NCI-H510A treated with DMSO at 0.1 percent for 48 hours (cell line): Measurements from ENCODE around the gene NAV1.
A peak's percentile ranks its signal among the peaks of the same experiment; 100 is the strongest.
"Not testable (repeated sequence)": the region's sequence is repeated elsewhere in the genome, so short reads cannot be mapped to it uniquely, and the experiment has no call there.

Source experiments
- DNase-seq: peaks from one replicate; lab custom pipeline; 2025; lab: John Stamatoyannopoulos, UW

Gene NAV1

GRCh38 chr1:201544710-201545109 lies 5.8 kb downstream of the NAV1 start:
- no peak for DNase-seq

GRCh38 chr1:201545851-201546492 lies 7.0 kb downstream of the NAV1 start:
- DNase-seq, result peak; percentile 45

- DNase-seq, result not testable (repeated sequence)
These were observed 10.6 kb downstream of the NAV1 start for GRCh38 chr1:201549522-201549921.

- DNase-seq, result no peak
These were observed 12.2 kb downstream of the NAV1 start for GRCh38 chr1:201551096-201551495.

GRCh38 chr1:201551877-201552731 lies 13.2 kb downstream of the NAV1 start:
- DNase-seq, result no peak

GRCh38 chr1:201552941-201553351 lies 14.0 kb downstream of the NAV1 start:
- no peak for DNase-seq

GRCh38 chr1:201553496-201554189 lies 14.7 kb downstream of the NAV1 start:
- no peak for DNase-seq

GRCh38 chr1:201554190-201554600 lies 15.3 kb downstream of the NAV1 start:
- DNase-seq, result no peak

- peak; percentile 17 for DNase-seq
These were observed 16.1 kb downstream of the NAV1 start for GRCh38 chr1:201554789-201555592.

GRCh38 chr1:201555593-201555945 lies 16.6 kb downstream of the NAV1 start:
- no peak for DNase-seq

GRCh38 chr1:201556841-201557571 lies 18.1 kb downstream of the NAV1 start:
- DNase-seq, result no peak

- DNase-seq, result no peak
These were observed 18.6 kb downstream of the NAV1 start for GRCh38 chr1:201557572-201557958.

- peak; percentile 82 for DNase-seq
These were observed 20.8 kb downstream of the NAV1 start for GRCh38 chr1:201559679-201560162.

GRCh38 chr1:201560328-201561194 lies 21.6 kb downstream of the NAV1 start:
- DNase-seq, result no peak

- no peak for DNase-seq
These were observed 22.3 kb downstream of the NAV1 start for GRCh38 chr1:201561195-201561564.

GRCh38 chr1:201561601-201562000 lies 22.7 kb downstream of the NAV1 start:
- DNase-seq, result no peak

- no peak for DNase-seq
These were observed 23.3 kb downstream of the NAV1 start for GRCh38 chr1:201562257-201562656.

GRCh38 chr1:201562659-201563405 lies 23.9 kb downstream of the NAV1 start:
- no peak for DNase-seq

- DNase-seq, result no peak
These were observed 24.5 kb downstream of the NAV1 start for GRCh38 chr1:201563406-201563780.

- DNase-seq, result no peak
These were observed 25.0 kb downstream of the NAV1 start for GRCh38 chr1:201563941-201564340.
